IMR-90 (cell line): ENCODE measurements around the gene MRPL40. TPM values are rescaled to one million over a fixed set of nuclear protein-coding genes. Genes with fewer than 3 reads are reported as not detected.
A peak's percentile ranks its signal among the peaks of the same experiment; 100 is the strongest.

Experiments used
- ATAC-seq: fragments of 200-7000 bp; cut with Tn5 transposase; 2 replicates; pipeline ENCODE4 v1.9.1; 2020; ENCODE audit warnings: low read depth, mild to moderate bottlenecking, moderate library complexity
- BruUV-seq: library from RNA; stranded (reverse); fragments of 400-500 nt; replicated peaks from 2 replicates; lab custom pipeline; 2021; lab: Mats Ljungman, UMichigan
- CTCF ChIA-PET: fragments of 300-600 bp; formaldehyde crosslinking; extraction: SDS; loops from one replicate; lab custom pipeline; 2021; ENCODE audit warnings: antibody characterized with exemption; lab: Yijun Ruan, JAX
- POLR2A ChIA-PET: fragments of 300-600 bp; sonication (Branson Sonifier 250); formaldehyde crosslinking; loops from one replicate; lab custom pipeline; 2022; ENCODE audit warnings: antibody characterized with exemption; ENCODE audit not compliant: unreplicated experiment; lab: Charles Lee
- DNase-seq: peaks from one replicate; pipeline ENCODE4 v3.0.0; 2013
- H2AFZ ChIP-seq: replicated peaks from 2 replicates; pipeline ENCODE3; 2013; ENCODE audit warnings: low read length, mild to moderate bottlenecking; ENCODE audit not compliant: poor library complexity
- H2AK5ac ChIP-seq: 2 replicates; pipeline ENCODE4 v1.6.1; 2013; ENCODE audit warnings: low read depth, low read length, inconsistent platforms
- H2AK9ac ChIP-seq: replicated peaks from 2 replicates; pipeline ENCODE3; 2013; ENCODE audit warnings: mild to moderate bottlenecking, low read depth, low read length, moderate library complexity; ENCODE audit not compliant: poor library complexity
- H2BK120ac ChIP-seq: 2 replicates; pipeline ENCODE4 v1.6.1; 2013; ENCODE audit warnings: low read depth, low read length, inconsistent platforms
- H2BK15ac ChIP-seq: 3 replicates; pipeline ENCODE4 v1.6.1; 2013; ENCODE audit warnings: low read depth, low read length, inconsistent platforms
- H2BK20ac ChIP-seq: 2 replicates; pipeline ENCODE4 v1.6.1; 2013; ENCODE audit warnings: low read depth, mild to moderate bottlenecking, inconsistent platforms, low read length, moderate library complexity
- H2BK5ac ChIP-seq: 2 replicates; pipeline ENCODE4 v1.6.1; 2013; ENCODE audit warnings: mild to moderate bottlenecking, low read depth, low read length, inconsistent platforms; ENCODE audit not compliant: poor library complexity, severe bottlenecking
- H3K14ac ChIP-seq: replicated peaks from 2 replicates; pipeline ENCODE4 v1.6.1; 2013; ENCODE audit warnings: low read depth, low read length, inconsistent platforms
- H3K18ac ChIP-seq: 2 replicates; pipeline ENCODE4 v1.6.1; 2013; ENCODE audit warnings: low read depth, low read length, control low read depth
- H3K23ac ChIP-seq: 2 replicates; pipeline ENCODE4 v1.6.1; 2013; ENCODE audit warnings: low read depth, low read length, inconsistent platforms
- H3K27ac ChIP-seq: 2 replicates; pipeline ENCODE4 v1.5.1; 2013; ENCODE audit warnings: mild to moderate bottlenecking, control low read depth, low read length; ENCODE audit not compliant: insufficient read depth
- H3K27me3 ChIP-seq: 2 replicates; pipeline ENCODE4 v1.6.1; 2013; ENCODE audit warnings: low read length; ENCODE audit not compliant: control insufficient read depth, insufficient read depth
- H3K36me3 ChIP-seq: 2 replicates; pipeline ENCODE4 v1.6.1; 2013; ENCODE audit warnings: low read length, mixed read lengths; ENCODE audit not compliant: control insufficient read depth, insufficient read depth
- H3K4ac ChIP-seq: 2 replicates; pipeline ENCODE4 v1.6.1; 2013; ENCODE audit warnings: low read depth, low read length, inconsistent platforms
- H3K4me1 ChIP-seq: 2 replicates; pipeline ENCODE4 v1.6.1; 2013; ENCODE audit warnings: low read length, mixed read lengths; ENCODE audit not compliant: control insufficient read depth, insufficient read depth
- H3K4me2 ChIP-seq: 2 replicates; pipeline ENCODE4 v1.6.1; 2013; ENCODE audit warnings: low read depth, mild to moderate bottlenecking, control low read depth, low read length, moderate library complexity
- H3K4me3 ChIP-seq: 2 replicates; pipeline ENCODE4 v1.5.1; 2013; ENCODE audit warnings: low read depth, mild to moderate bottlenecking, control low read depth, low read length, moderate library complexity; ENCODE audit not compliant: insufficient read depth
- H3K56ac ChIP-seq: 2 replicates; pipeline ENCODE4 v1.6.1; 2013; ENCODE audit warnings: low read length, inconsistent platforms; ENCODE audit not compliant: insufficient read depth; ENCODE audit errors: extremely low read depth
- H3K79me1 ChIP-seq, 2 experiments: 2 replicates each; pipeline ENCODE4 v1.6.1; 2013; ENCODE audit warnings: low read length in 2 of 2, inconsistent platforms in 1 of 2, low read depth in 1 of 2
- H3K9ac ChIP-seq: 2 replicates; pipeline ENCODE4 v1.6.1; 2013; ENCODE audit warnings: low read depth, low read length, control low read depth
- H3K9me1 ChIP-seq: 2 replicates; pipeline ENCODE4 v1.6.1; 2013; ENCODE audit warnings: low read length, inconsistent platforms; ENCODE audit not compliant: insufficient read depth
- H3K9me3 ChIP-seq: 2 replicates; pipeline ENCODE4 v1.6.1; 2013; ENCODE audit warnings: low read length; ENCODE audit not compliant: control insufficient read depth, insufficient read depth
- H4K20me1 ChIP-seq: 2 replicates; pipeline ENCODE4 v1.6.1; 2013; ENCODE audit warnings: low read length, inconsistent platforms; ENCODE audit not compliant: insufficient read depth
- H4K5ac ChIP-seq: 2 replicates; pipeline ENCODE4 v1.6.1; 2013; ENCODE audit warnings: mild to moderate bottlenecking, low read depth, low read length, control low read depth
- H4K8ac ChIP-seq, 2 experiments: 2 replicates each; pipeline ENCODE4 v1.6.1; 2013; ENCODE audit warnings: low read depth in 2 of 2, low read length in 2 of 2, control low read depth in 1 of 2, inconsistent platforms in 1 of 2
- H4K91ac ChIP-seq: 2 replicates; pipeline ENCODE4 v1.6.1; 2013; ENCODE audit warnings: low read depth, low read length, inconsistent platforms; ENCODE audit not compliant: insufficient read depth
- CHD1 ChIP-seq: IDR thresholded peaks from 2 replicates; pipeline ENCODE4 v1.6.1; 2012; ENCODE audit warnings: low read depth, low read length, improper control_type of control experiment
- FOS ChIP-seq: fragments of 150-350 bp; IDR thresholded peaks from 2 replicates; pipeline ENCODE4 v1.6.1; 2016; ENCODE audit warnings: low read depth, low read length
- MAFK ChIP-seq: IDR thresholded peaks from 2 replicates; pipeline ENCODE4 v1.6.1; 2012; ENCODE audit warnings: low read depth, low read length, improper control_type of control experiment
- RAD21 ChIP-seq: IDR thresholded peaks from 2 replicates; pipeline ENCODE4 v1.6.1; 2012; ENCODE audit warnings: low read length, improper control_type of control experiment
- whole genome bisulfite sequencing, 2 experiments: methylation state at CpG; one replicate each; pipeline versions ENCODE4 v1.1.5 to v1.1.7; 2013; ENCODE audit warnings: missing lambda C conversion rate in 2 of 2; ENCODE audit not compliant: insufficient read length in 1 of 2; ENCODE audit errors: extremely low coverage in 2 of 2; 5-methylcytosine and 5-hydroxymethylcytosine counted together
- dilution Hi-C: fragments of 300-500 bp; cut with HindIII; formaldehyde crosslinking; loops from one replicate; pipeline ENCODE4 v1.14.3; 2018; ENCODE audit warnings: low sequenced_read_pairs; ENCODE audit not compliant: unreplicated experiment
- in situ Hi-C: fragments of 300-500 bp; cut with MboI; formaldehyde crosslinking; loops from 3 replicates; pipeline ENCODE4 v1.14.3; 2019; ENCODE audit warnings: low sequenced_read_pairs, inconsistent platforms, mixed read lengths
- intact Hi-C: fragments of 100-400 bp; cut with micrococcal nuclease; formaldehyde crosslinking; loops from 2 replicates; pipeline ENCODE4 v1.10.0; 2022
- polyA plus RNA-seq, 3 experiments: library from polyadenylated mRNA; depleted of rRNA; stranded (reverse); fragments of >200 nt; gene quantifications; 2 replicates each; pipeline ENCODE4 v1.2.3, GENCODE V29; 2012; ENCODE audit warnings: low replicate concordance in 1 of 3
- total RNA-seq: library from RNA; depleted of rRNA; stranded (reverse); fragments of >200 nt; gene quantifications from 2 replicates; pipeline ENCODE4 v1.2.3, GENCODE V29; 2012

MRPL40 gene
- total and polyA plus RNA-seq, 2 of the 4 experiments (the other 2 are of a cell fraction): 36.7 to 37.5 TPM

- no TSS peak for BruUV-seq
- H3K79me1 ChIP-seq: peaks cover 6 to 19% of the 10 kb centered on the region in 2 experiments; a peak in 2 of 4 replicates
- in situ Hi-C loops: no loop called here
- H3K9me1 ChIP-seq: peaks cover 10% of the 10 kb centered on the region
- H3K23ac ChIP-seq: no peak overlapping the region
- peaks cover 4% of the 10 kb centered on the region; the same call in 1 of the 2 replicates for H3K4me1 ChIP-seq
- H3K56ac ChIP-seq: no peak overlapping the region
- no peak overlapping the region for H3K4me2 ChIP-seq
- peaks cover 57% of the 10 kb centered on the region for H3K36me3 ChIP-seq
- POLR2A ChIA-PET: no interaction called here
- no peak overlapping the region for H4K5ac ChIP-seq
- DNase-seq: peak; percentile 15
- no peak overlapping the region for H3K14ac ChIP-seq
- H4K20me1 ChIP-seq: peaks cover 4% of the 10 kb centered on the region
- H4K8ac ChIP-seq: no peak overlapping the region
- no peak overlapping the region for H3K4me3 ChIP-seq
- CTCF ChIA-PET: no interaction called here
- dilution Hi-C loops: no loop called here
- no peak overlapping the region for H2BK20ac ChIP-seq
- WGBS, 2 experiments: no CpG with 5 or more reads among the region's 4 CpGs
- no peak overlapping the region for H3K4ac ChIP-seq
- no peak overlapping the region for H2AFZ ChIP-seq
- H2BK15ac ChIP-seq: no peak overlapping the region
- peak overlapping the region; percentile 35 for H2AK9ac ChIP-seq
- peak overlapping the region; percentile 2; the same call in 1 of the 2 replicates for H2AK5ac ChIP-seq
- no peak overlapping the region for H2BK5ac ChIP-seq
- ATAC-seq: peak; percentile 60
- H3K9me3 ChIP-seq: no peaks in the 10 kb centered on the region
- H3K27me3 ChIP-seq: no peaks in the 10 kb centered on the region
- no peak overlapping the region for H4K91ac ChIP-seq
- TF ChIP-seq CHD1 (no peak), RAD21 (no peak), FOS (no peak), MAFK (no peak)
- H3K9ac ChIP-seq: no peak overlapping the region
- no peak overlapping the region for H3K27ac ChIP-seq
- H3K18ac ChIP-seq: no peak overlapping the region
- no peak overlapping the region for H2BK120ac ChIP-seq
- intact Hi-C loops: no loop called here
Observed at GRCh38 chr22:19455585-19456370, 23.4 kb downstream of the MRPL40 start.
